BLaER1 (cell line): ENCODE measurements around the gene TMED10.

Source experiments
- H3K27ac ChIP-seq: shearing (Covaris generic); formaldehyde crosslinking; 2 replicates; pipeline ENCODE4 v1.8.1; 2022
- H3K27me3 ChIP-seq: shearing (Covaris generic); formaldehyde crosslinking; 2 replicates; pipeline ENCODE4 v1.8.1; 2022
- H3K36me3 ChIP-seq: shearing (Covaris generic); formaldehyde crosslinking; 2 replicates; pipeline ENCODE4 v1.8.1; 2022
- H3K4me1 ChIP-seq: shearing (Covaris generic); formaldehyde crosslinking; 2 replicates; pipeline ENCODE4 v1.8.1; 2022
- H3K4me2 ChIP-seq: shearing (Covaris generic); formaldehyde crosslinking; 2 replicates; pipeline ENCODE4 v1.8.1; 2022
- H3K4me3 ChIP-seq: shearing (Covaris generic); formaldehyde crosslinking; 2 replicates; pipeline ENCODE4 v1.8.1; 2022
- H3K9ac ChIP-seq: shearing (Covaris generic); formaldehyde crosslinking; 2 replicates; pipeline ENCODE4 v1.8.1; 2022
- H3K9me3 ChIP-seq: shearing (Covaris generic); formaldehyde crosslinking; 2 replicates; pipeline ENCODE4 v1.8.1; 2022
- H4K20me1 ChIP-seq: shearing (Covaris generic); formaldehyde crosslinking; 2 replicates; pipeline ENCODE4 v1.8.1; 2022
- Cebpa-rat ChIP-seq: shearing (Covaris generic); IDR thresholded peaks from 2 replicates; pipeline ENCODE4 v1.8.1; 2022

TMED10 gene

GRCh38 chr14:75123991-75124390 is 52.4 kb downstream of the TMED10 start:
- H3K36me3 ChIP-seq = peaks cover 23% of the 10 kb centered on the region
- no peak overlapping the region for H3K4me3 ChIP-seq
- no peak for TF ChIP-seq Cebpa-rat
- no peak overlapping the region for H3K9ac ChIP-seq
- H3K27me3 ChIP-seq = no peaks in the 10 kb centered on the region
- H3K4me1 ChIP-seq = peaks cover 32% of the 10 kb centered on the region
- H4K20me1 ChIP-seq = no peaks in the 10 kb centered on the region
- H3K9me3 ChIP-seq = no peaks in the 10 kb centered on the region
- no peak overlapping the region for H3K27ac ChIP-seq
- no peak overlapping the region for H3K4me2 ChIP-seq

- no peaks in the 10 kb centered on the region for H4K20me1 ChIP-seq
- peaks cover 38% of the 10 kb centered on the region for H3K36me3 ChIP-seq
- no peak overlapping the region for H3K9ac ChIP-seq
- H3K27me3 ChIP-seq = no peaks in the 10 kb centered on the region
- H3K4me2 ChIP-seq = no peak overlapping the region
- H3K4me3 ChIP-seq = no peak overlapping the region
- no peak overlapping the region for H3K27ac ChIP-seq
- no peak for TF ChIP-seq Cebpa-rat
- peaks cover 15% of the 10 kb centered on the region for H3K4me1 ChIP-seq
- no peaks in the 10 kb centered on the region for H3K9me3 ChIP-seq
Observed at GRCh38 chr14:75121552-75121951, 54.9 kb downstream of the TMED10 start.

GRCh38 chr14:75120541-75121291 is 55.7 kb downstream of the TMED10 start:
- Histone ChIP-seq H3K27ac (no peak overlapping the region), H3K27me3 (no peaks in the 10 kb centered on the region), H3K9ac (no peak overlapping the region), H3K9me3 (no peaks in the 10 kb centered on the region), H3K4me3 (no peak overlapping the region), H4K20me1 (no peaks in the 10 kb centered on the region), H3K4me1 (peaks cover 10% of the 10 kb centered on the region), H3K36me3 (peaks cover 46% of the 10 kb centered on the region), H3K4me2 (no peak overlapping the region)
- TF ChIP-seq Cebpa-rat = no peak

GRCh38 chr14:75119056-75119455 is 57.4 kb downstream of the TMED10 start:
- Histone ChIP-seq H3K4me2 (no peak overlapping the region), H3K4me3 (no peak overlapping the region), H3K27ac (no peak overlapping the region), H3K9ac (no peak overlapping the region), H3K9me3 (no peaks in the 10 kb centered on the region), H3K4me1 (peaks cover 6% of the 10 kb centered on the region), H4K20me1 (no peaks in the 10 kb centered on the region), H3K27me3 (no peaks in the 10 kb centered on the region), H3K36me3 (peaks cover 61% of the 10 kb centered on the region)
- no peak for TF ChIP-seq Cebpa-rat

GRCh38 chr14:75113932-75114539 is 62.4 kb downstream of the TMED10 start:
- H3K9me3 ChIP-seq = no peaks in the 10 kb centered on the region
- no peak overlapping the region for H3K9ac ChIP-seq
- H3K36me3 ChIP-seq = peaks cover 98% of the 10 kb centered on the region
- peaks cover 9% of the 10 kb centered on the region for H3K4me1 ChIP-seq
- no peaks in the 10 kb centered on the region for H4K20me1 ChIP-seq
- H3K27me3 ChIP-seq = no peaks in the 10 kb centered on the region
- H3K4me3 ChIP-seq = no peak overlapping the region
- no peak overlapping the region for H3K27ac ChIP-seq
- peak overlapping the region; percentile 26 for H3K4me2 ChIP-seq
- no peak for TF ChIP-seq Cebpa-rat

- no peaks in the 10 kb centered on the region for H3K27me3 ChIP-seq
- peaks cover 99% of the 10 kb centered on the region for H3K36me3 ChIP-seq
- H3K9ac ChIP-seq = no peak overlapping the region
- no peak overlapping the region for H3K4me3 ChIP-seq
- H3K4me2 ChIP-seq = no peak overlapping the region
- H4K20me1 ChIP-seq = no peaks in the 10 kb centered on the region
- TF ChIP-seq Cebpa-rat = no peak
- H3K4me1 ChIP-seq = peaks cover 9% of the 10 kb centered on the region
- no peaks in the 10 kb centered on the region for H3K9me3 ChIP-seq
- H3K27ac ChIP-seq = no peak overlapping the region
Observed at GRCh38 chr14:75109877-75110276, 66.5 kb downstream of the TMED10 start.

- Histone ChIP-seq H3K27me3 (no peaks in the 10 kb centered on the region), H3K27ac (no peak overlapping the region), H3K9ac (no peak overlapping the region), H3K4me2 (no peak overlapping the region), H3K4me3 (no peak overlapping the region), H3K36me3 (peaks cover 95% of the 10 kb centered on the region), H4K20me1 (no peaks in the 10 kb centered on the region), H3K4me1 (no peaks in the 10 kb centered on the region), H3K9me3 (no peaks in the 10 kb centered on the region)
- TF ChIP-seq Cebpa-rat = no peak
Observed at GRCh38 chr14:75107186-75107585, 69.2 kb downstream of the TMED10 start.

- Histone ChIP-seq H3K9me3 (no peaks in the 10 kb centered on the region), H3K27ac (no peak overlapping the region), H3K4me1 (no peaks in the 10 kb centered on the region), H4K20me1 (no peaks in the 10 kb centered on the region), H3K4me2 (no peak overlapping the region), H3K4me3 (no peak overlapping the region), H3K36me3 (peaks cover 93% of the 10 kb centered on the region), H3K27me3 (no peaks in the 10 kb centered on the region), H3K9ac (no peak overlapping the region)
- no peak for TF ChIP-seq Cebpa-rat
Observed at GRCh38 chr14:75101491-75101890, 74.9 kb downstream of the TMED10 start.

GRCh38 chr14:75098682-75099081 is 77.7 kb downstream of the TMED10 start:
- H3K27ac ChIP-seq = no peak overlapping the region
- H3K4me2 ChIP-seq = no peak overlapping the region
- peaks cover 93% of the 10 kb centered on the region for H3K36me3 ChIP-seq
- no peaks in the 10 kb centered on the region for H3K27me3 ChIP-seq
- no peak overlapping the region for H3K4me3 ChIP-seq
- no peaks in the 10 kb centered on the region for H3K4me1 ChIP-seq
- H4K20me1 ChIP-seq = no peaks in the 10 kb centered on the region
- H3K9me3 ChIP-seq = no peaks in the 10 kb centered on the region
- H3K9ac ChIP-seq = no peak overlapping the region
- no peak for TF ChIP-seq Cebpa-rat

- H3K36me3 ChIP-seq = peaks cover 94% of the 10 kb centered on the region
- H3K9me3 ChIP-seq = no peaks in the 10 kb centered on the region
- H3K9ac ChIP-seq = no peak overlapping the region
- TF ChIP-seq Cebpa-rat = no peak
- H3K27me3 ChIP-seq = no peaks in the 10 kb centered on the region
- no peak overlapping the region for H3K4me2 ChIP-seq
- H3K27ac ChIP-seq = no peak overlapping the region
- no peaks in the 10 kb centered on the region for H3K4me1 ChIP-seq
- H4K20me1 ChIP-seq = no peaks in the 10 kb centered on the region
- no peak overlapping the region for H3K4me3 ChIP-seq
Observed at GRCh38 chr14:75098212-75098611, 78.2 kb downstream of the TMED10 start.
